Muscle layer of colon (tissue), 2 donors: ENCODE results near the gene SLC31A1.
A peak's percentile ranks its signal among the peaks of the same experiment; 100 is the strongest.
"Not testable (repeated sequence)": the region's sequence is repeated elsewhere in the genome, so short reads cannot be mapped to it uniquely, and the experiment has no call there.

Experiments
- H3K27ac ChIP-seq: one replicate; pipeline ENCODE4 v1.7.0; 2013; ENCODE audit warnings: low read depth, mild to moderate bottlenecking, low read length, moderate library complexity
- H3K27me3 ChIP-seq, 2 donors: one replicate each; pipeline ENCODE4 v1.7.0; 2013; ENCODE audit warnings: low read length in 2 of 2, mild to moderate bottlenecking in 2 of 2; ENCODE audit not compliant: insufficient read depth in 2 of 2, control insufficient read depth in 1 of 2
- H3K36me3 ChIP-seq: one replicate; pipeline ENCODE4 v1.7.0; 2013; ENCODE audit warnings: mild to moderate bottlenecking, low read length; ENCODE audit not compliant: insufficient read depth
- H3K4me1 ChIP-seq: one replicate; pipeline ENCODE4 v1.7.0; 2013; ENCODE audit warnings: mild to moderate bottlenecking, low read length; ENCODE audit not compliant: insufficient read depth
- H3K4me3 ChIP-seq, 2 donors: one replicate each; pipeline ENCODE4 v1.7.0; 2013; ENCODE audit warnings: low read length in 2 of 2, low read depth in 1 of 2, mild to moderate bottlenecking in 1 of 2, moderate library complexity in 1 of 2
- H3K9ac ChIP-seq: one replicate; pipeline ENCODE4 v1.7.0; 2013; ENCODE audit warnings: low read length
- H3K9me3 ChIP-seq: one replicate; pipeline ENCODE4 v1.7.0; 2013; ENCODE audit warnings: mild to moderate bottlenecking, low read length
- donor health status: abdominal sarcoma.
- donor health status: Adenocarcinoma of cecum.

Gene SLC31A1

DNA sequence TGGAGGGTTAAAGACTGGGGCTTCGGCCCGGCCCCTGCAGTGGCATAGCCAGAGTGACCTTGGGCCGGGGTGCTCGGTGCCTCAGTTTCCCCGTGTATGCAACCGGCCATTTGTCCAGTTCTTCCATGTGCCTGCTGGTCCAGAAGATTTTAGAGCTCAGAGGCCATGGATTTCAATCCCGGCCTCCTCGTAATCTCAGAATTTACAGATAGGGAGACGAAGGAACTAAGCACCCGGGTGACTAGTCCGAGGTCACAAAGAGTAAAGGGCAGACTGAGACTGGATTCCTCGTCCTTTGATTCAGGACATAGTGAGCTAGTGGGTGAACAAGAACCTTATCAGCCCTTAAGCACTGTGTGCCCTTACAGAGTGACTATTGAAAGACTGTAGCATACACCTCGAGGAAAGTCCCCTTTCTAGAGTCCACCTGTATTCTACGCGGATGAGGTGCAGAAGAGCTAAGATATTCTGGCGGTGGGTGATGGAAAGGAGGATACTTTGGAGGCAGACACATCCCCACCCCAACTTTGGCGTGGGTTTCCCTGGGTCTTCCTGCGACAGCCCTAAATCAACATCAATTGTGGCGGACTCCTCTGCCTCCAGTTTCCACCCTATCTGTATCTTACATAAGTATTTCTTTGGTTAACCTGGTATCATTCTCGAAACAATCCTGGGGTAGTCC, 597 bp downstream of the SLC31A1 start:
- no peaks in the 10 kb centered on the region for H3K27me3 ChIP-seq
- no peaks in the 10 kb centered on the region for H3K9me3 ChIP-seq
- peak overlapping the region; percentile 70 for H3K27ac ChIP-seq
- H3K36me3 ChIP-seq: peaks cover 5% of the 10 kb centered on the region
- peaks cover 27% of the 10 kb centered on the region for H3K4me1 ChIP-seq
- peak overlapping the region; percentile 70 for H3K9ac ChIP-seq
- peak overlapping the region; percentile 79 to 88 for H3K4me3 ChIP-seq

DNA sequence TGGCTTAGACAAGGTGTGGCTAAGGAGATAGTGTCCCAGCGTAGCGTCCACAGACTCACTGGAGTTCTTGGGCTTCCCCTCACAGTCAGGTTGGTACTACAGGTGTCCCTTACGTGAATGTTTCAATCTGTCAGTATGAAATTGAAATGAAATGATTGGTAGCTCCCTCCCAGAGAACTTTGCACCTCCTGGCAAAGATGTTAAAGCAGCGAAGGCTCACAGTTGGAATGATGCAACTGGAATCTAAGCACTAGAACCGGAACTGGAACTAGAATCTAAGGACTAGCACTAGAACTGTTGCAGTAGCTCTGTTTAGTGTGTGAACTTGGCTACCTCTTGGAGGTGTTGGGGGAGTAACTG, 1.1 kb downstream of the SLC31A1 start:
- Histone ChIP-seq H3K27me3 (no peaks in the 10 kb centered on the region), H3K27ac (no peak overlapping the region), H3K9ac (no peak overlapping the region)

DNA sequence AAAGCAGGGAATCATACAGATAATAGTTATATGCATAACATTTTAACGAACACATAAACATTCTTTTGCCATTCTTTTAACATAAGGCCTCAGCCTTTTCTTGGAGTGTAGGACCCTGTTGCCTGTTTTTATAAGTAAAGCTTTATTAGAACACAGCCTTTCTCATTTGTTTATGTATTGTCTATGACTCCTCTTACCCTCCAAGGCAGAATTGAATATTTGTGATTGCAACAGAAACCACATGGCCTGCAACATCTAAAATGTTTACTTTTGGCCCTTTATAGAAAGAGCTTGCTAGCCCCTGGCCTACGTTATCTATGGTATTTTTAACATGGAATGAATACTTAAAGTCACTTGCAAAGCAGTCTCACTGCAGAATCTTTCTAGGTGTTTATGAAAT, 2.6 kb downstream of the SLC31A1 start:
- Histone ChIP-seq H3K27ac (no peak overlapping the region), H3K4me3 (no peak overlapping the region), H3K4me1 (peaks cover 27% of the 10 kb centered on the region), H3K9ac (no peak overlapping the region), H3K9me3 (no peaks in the 10 kb centered on the region), H3K27me3 (no peaks in the 10 kb centered on the region), H3K36me3 (peaks cover 5% of the 10 kb centered on the region)

More for the DNA sequence above, 1.1 kb downstream of the SLC31A1 start:
- Histone ChIP-seq H3K4me3 (peak overlapping the region in 1 of 2 donors; percentile 88), H3K9me3 (no peaks in the 10 kb centered on the region), H3K4me1 (peaks cover 27% of the 10 kb centered on the region), H3K36me3 (peaks cover 5% of the 10 kb centered on the region)

DNA sequence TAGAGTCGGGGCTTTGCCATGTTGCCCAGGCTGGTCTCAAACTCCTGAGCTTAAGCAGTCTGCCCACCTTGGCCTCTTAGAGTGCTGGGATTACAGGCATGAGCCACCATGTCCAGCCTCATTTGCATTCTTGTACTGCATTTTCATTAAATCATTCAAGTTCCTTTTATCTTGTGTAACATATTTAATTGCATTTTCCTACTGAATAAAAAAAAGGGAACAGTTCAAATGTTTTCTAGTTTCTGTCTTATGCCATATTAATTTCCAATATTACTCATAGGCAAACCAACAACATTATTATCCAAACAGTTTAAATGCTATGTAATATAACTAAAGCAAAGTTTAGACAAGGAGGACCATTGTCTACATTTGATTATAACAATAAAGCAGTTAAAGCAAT, 6.1 kb downstream of the SLC31A1 start:
- Histone ChIP-seq H3K27ac (no peak overlapping the region), H3K36me3 (peaks cover 5% of the 10 kb centered on the region), H3K27me3 (no peaks in the 10 kb centered on the region), H3K4me1 (peaks cover 10% of the 10 kb centered on the region), H3K9me3 (no peaks in the 10 kb centered on the region), H3K9ac (no peak overlapping the region), H3K4me3 (no peak overlapping the region)

DNA sequence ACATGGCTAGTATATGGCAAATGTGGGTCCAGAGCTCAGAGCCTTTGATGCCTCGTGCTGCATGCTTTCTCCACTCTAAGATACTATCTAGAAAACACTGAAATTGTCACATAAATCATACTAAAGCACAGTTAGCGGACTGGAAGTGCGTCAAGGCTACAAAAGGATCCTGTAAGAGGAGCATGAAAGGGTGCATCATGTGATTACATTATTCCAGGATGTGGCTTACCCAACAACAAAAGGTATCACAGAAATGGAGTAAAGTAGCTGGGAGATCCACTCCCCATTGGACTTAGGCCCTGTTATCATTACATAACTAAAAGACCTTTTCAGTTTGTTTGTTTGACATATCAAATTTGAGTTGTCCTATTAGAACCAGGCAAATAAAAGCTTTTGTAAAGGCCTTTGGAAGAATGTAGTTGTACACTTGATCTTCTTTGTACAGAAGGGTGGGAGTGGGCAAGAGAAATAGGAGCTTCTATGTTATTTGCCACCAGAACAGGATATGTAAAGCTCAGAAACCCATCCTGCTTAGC, 6.9 kb downstream of the SLC31A1 start:
- Histone ChIP-seq H3K36me3 (peaks cover 5% of the 10 kb centered on the region), H3K9ac (no peak overlapping the region), H3K4me3 (no peak overlapping the region), H3K4me1 (peaks cover 2% of the 10 kb centered on the region), H3K9me3 (no peaks in the 10 kb centered on the region), H3K27ac (no peak overlapping the region), H3K27me3 (no peaks in the 10 kb centered on the region)

DNA sequence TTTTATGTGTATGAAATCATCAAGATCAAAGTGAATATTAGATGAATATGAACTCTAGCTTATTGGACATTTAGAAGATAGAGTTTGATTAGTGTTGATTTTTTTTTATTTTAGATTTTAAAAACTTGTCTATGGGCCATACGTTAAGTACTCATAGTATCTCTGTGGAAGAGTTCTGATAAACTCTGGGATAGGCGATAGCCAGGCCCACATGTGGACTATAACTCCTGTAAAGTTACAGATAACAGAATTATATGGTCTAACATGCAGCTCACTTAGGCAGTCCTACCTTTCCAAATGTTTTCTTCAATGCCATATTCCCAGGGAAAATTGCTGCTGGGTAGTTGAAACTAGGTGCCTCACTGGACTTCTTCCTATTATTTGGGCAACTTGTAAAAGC, 10.4 kb downstream of the SLC31A1 start:
- Histone ChIP-seq H3K4me3 (no peak overlapping the region), H3K4me1 (no peaks in the 10 kb centered on the region), H3K27ac (no peak overlapping the region), H3K9ac (no peak overlapping the region), H3K9me3 (no peaks in the 10 kb centered on the region), H3K36me3 (no peaks in the 10 kb centered on the region), H3K27me3 (no peaks in the 10 kb centered on the region)

DNA sequence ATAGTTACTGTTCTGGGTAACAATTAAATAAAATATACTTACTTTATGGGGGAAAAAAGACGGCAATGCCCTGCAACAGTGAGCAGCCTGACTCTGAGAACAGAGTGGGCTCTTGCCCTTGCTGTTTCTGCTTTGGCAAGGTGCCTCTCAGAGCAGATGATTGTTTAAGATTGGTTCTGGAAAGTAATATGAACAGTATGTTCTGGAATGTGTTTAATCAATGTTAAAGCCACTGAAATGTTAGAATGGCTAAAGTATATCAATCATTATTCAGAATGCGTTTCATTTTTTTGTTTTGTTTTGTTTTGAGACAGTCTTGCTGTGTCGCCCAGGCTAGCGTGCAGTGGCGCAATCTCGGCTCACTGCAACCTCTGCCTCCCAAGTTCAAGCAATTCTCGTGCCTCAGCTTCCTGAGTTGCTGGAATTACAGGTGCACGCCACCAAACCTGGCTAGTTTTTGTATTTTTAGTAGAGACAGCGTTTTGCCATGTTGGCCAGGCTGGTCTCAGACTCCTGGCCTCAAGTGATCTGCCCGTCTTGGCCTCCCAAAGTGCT, 14.4 kb downstream of the SLC31A1 start:
- H3K36me3 ChIP-seq, H3K9me3 ChIP-seq, H3K4me3 ChIP-seq, H3K27me3 ChIP-seq, H3K4me1 ChIP-seq, H3K27ac ChIP-seq, H3K9ac ChIP-seq: not testable (repeated sequence)

DNA sequence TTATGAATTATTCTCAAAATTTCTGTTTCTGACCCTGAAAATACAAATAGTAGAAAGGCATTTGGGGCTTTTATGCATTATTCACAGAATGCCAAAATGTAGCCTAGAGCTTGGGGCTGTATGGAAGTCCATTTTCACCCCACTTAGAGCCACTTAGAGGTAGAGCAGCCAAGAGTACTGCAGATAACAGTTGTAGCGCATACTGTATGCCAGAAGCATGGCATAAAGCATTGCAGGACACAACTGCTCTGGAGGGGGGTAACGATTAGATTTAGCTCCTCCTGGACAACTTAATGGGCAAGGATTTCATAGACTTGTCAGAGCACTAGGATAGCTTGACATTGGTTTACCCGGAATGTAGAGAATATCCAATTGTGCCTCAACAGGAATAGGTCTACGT, 15.7 kb downstream of the SLC31A1 start:
- H3K9ac ChIP-seq: no peak overlapping the region
- no peaks in the 10 kb centered on the region for H3K36me3 ChIP-seq
- no peak overlapping the region for H3K27ac ChIP-seq
- no peak overlapping the region for H3K4me3 ChIP-seq
- no peaks in the 10 kb centered on the region for H3K4me1 ChIP-seq
- no peaks in the 10 kb centered on the region for H3K27me3 ChIP-seq
- H3K9me3 ChIP-seq: no peaks in the 10 kb centered on the region

DNA sequence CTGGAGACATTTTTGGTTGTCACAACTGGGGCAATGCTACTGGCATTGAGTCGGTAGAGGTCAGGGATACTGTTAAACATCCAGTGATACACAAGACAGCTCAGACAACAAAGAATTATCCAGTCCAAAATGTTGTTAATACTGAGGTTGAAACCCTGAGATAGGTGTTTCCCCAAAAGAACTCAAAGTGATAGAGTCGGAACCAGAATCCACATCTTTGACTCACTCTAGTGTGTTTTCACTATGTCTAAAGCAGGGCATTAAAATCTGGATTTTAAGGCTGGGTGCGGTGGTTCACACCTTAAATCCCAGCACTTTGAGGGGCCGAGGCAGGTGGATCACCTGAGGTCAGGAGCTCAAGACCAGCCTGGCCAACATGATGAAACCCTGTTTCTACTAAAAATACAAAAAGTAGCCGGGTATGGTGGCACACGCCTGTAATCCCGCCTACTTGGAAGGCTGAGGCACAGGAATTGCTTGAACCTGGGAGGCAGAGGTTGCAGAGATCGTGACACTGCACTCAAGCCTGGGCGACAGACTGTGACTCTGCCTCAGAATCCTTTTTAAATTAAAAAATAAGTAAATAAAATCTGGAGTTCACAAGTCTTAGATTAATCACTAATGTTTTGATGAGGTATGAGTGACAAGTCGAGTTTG, 17.0 kb downstream of the SLC31A1 start:
- H3K9ac ChIP-seq: no peak overlapping the region
- H3K27me3 ChIP-seq: no peaks in the 10 kb centered on the region
- H3K36me3 ChIP-seq: no peaks in the 10 kb centered on the region
- no peak overlapping the region for H3K27ac ChIP-seq
- no peak overlapping the region for H3K4me3 ChIP-seq
- no peaks in the 10 kb centered on the region for H3K4me1 ChIP-seq
- no peaks in the 10 kb centered on the region for H3K9me3 ChIP-seq

DNA sequence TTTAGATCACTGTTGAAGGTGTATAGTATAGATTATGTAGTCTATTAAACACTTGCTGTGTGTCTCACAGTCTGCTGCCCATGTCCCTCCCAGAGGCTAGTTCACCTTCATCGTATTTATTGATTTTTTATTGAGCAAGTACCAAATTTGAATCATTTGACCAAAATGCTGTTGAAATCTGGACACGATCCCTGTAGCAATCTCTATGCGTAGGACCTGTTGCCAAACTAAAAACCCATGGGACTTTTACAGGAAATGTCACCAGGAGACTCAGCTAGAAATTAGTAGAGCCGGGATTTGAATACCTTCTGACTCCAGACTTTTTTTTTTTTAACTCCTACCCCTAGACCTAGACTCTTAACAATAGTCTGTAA, 17.5 kb downstream of the SLC31A1 start:
- no peaks in the 10 kb centered on the region for H3K36me3 ChIP-seq
- H3K27ac ChIP-seq: no peak overlapping the region
- no peaks in the 10 kb centered on the region for H3K27me3 ChIP-seq
- H3K4me3 ChIP-seq: no peak overlapping the region
- no peaks in the 10 kb centered on the region for H3K4me1 ChIP-seq
- H3K9ac ChIP-seq: no peak overlapping the region
- H3K9me3 ChIP-seq: no peaks in the 10 kb centered on the region

DNA sequence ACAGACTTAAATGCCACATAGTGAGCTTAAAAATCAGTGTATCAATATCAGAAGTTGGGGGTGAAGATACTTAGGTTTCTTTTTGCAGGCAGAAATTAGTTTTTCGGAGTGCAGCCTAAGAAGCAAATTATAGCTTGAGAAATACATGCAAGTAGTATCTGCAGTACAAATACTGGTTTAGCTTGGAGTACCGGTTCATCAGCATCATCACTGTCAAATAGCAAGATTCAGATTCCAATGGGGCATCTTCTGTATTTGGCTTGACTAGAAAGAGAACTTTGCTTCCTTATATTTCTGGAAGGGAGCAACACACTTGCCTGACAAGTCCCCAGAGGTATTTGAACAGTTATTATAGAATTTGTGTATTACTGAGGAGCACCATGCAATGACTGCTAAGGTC, 19.8 kb downstream of the SLC31A1 start:
- Histone ChIP-seq H3K27ac (no peak overlapping the region), H3K9me3 (no peaks in the 10 kb centered on the region), H3K4me1 (no peaks in the 10 kb centered on the region)

More for the DNA sequence above, 19.8 kb downstream of the SLC31A1 start:
- H3K9ac ChIP-seq: no peak overlapping the region
- no peaks in the 10 kb centered on the region for H3K36me3 ChIP-seq
- H3K27me3 ChIP-seq: no peaks in the 10 kb centered on the region
- H3K4me3 ChIP-seq: no peak overlapping the region
